Smooth muscle cell (in vitro differentiated cells): ENCODE results near the gene ERICH2. TPM values are rescaled to one million over a fixed set of nuclear protein-coding genes. Genes with fewer than 3 reads are reported as not detected.
"Not testable (repeated sequence)": the region's sequence is repeated elsewhere in the genome, so short reads cannot be mapped to it uniquely, and the experiment has no call there.

ENCODE experiments used
- DNase-seq: peaks from one replicate; lab custom pipeline; 2025; ENCODE audit not compliant: unreplicated experiment; lab: John Stamatoyannopoulos, UW
- H2AFZ ChIP-seq: fragments of 200-600 bp; sonication (generic); 2 replicates; pipeline ENCODE4 v1.6.0; 2016; ENCODE audit warnings: antibody characterized with exemption, low read depth, mild to moderate bottlenecking
- H3F3A ChIP-seq: fragments of 200-600 bp; sonication (generic); 2 replicates; pipeline ENCODE4 v1.6.0; 2017; ENCODE audit warnings: antibody characterized with exemption, low read depth
- H3K27ac ChIP-seq: fragments of 200-600 bp; sonication (generic); 2 replicates; pipeline ENCODE4 v1.5.1; 2016; ENCODE audit warnings: low read depth, mild to moderate bottlenecking
- H3K27me3 ChIP-seq: fragments of 200-600 bp; sonication (generic); 2 replicates; pipeline ENCODE4 v1.6.1; 2016; ENCODE audit warnings: low read depth, mild to moderate bottlenecking
- H3K36me3 ChIP-seq: fragments of 200-600 bp; sonication (generic); 2 replicates; pipeline ENCODE4 v1.5.1; 2016; ENCODE audit warnings: low read depth
- H3K4me1 ChIP-seq: fragments of 200-600 bp; sonication (generic); 2 replicates; pipeline ENCODE4 v1.5.1; 2016; ENCODE audit warnings: low read depth
- H3K4me2 ChIP-seq: fragments of 200-600 bp; sonication (generic); 2 replicates; pipeline ENCODE4 v1.6.0; 2016; ENCODE audit warnings: mild to moderate bottlenecking
- H3K4me3 ChIP-seq: fragments of 200-600 bp; sonication (generic); 2 replicates; pipeline ENCODE4 v1.5.1; 2016; ENCODE audit warnings: mild to moderate bottlenecking
- H3K79me2 ChIP-seq: fragments of 200-600 bp; sonication (generic); 2 replicates; pipeline ENCODE4 v1.6.0; 2016; ENCODE audit warnings: low read depth, mild to moderate bottlenecking
- H3K9ac ChIP-seq: fragments of 200-600 bp; sonication (generic); 2 replicates; pipeline ENCODE4 v1.6.0; 2016; ENCODE audit warnings: low read depth
- H3K9me3 ChIP-seq: fragments of 200-600 bp; sonication (generic); replicated peaks from 2 replicates; pipeline ENCODE4 v1.5.1; 2016; ENCODE audit warnings: low read depth
- H4K20me1 ChIP-seq: fragments of 200-600 bp; sonication (generic); 2 replicates; pipeline ENCODE4 v1.6.0; 2016; ENCODE audit warnings: low read depth
- WGBS: methylation state at CpG from one replicate; pipeline ENCODE4 v1.1.7; 2016; ENCODE audit warnings: low lambda C conversion rate; 5-methylcytosine and 5-hydroxymethylcytosine counted together
- polyA plus RNA-seq: library from polyadenylated mRNA; unstranded; fragments of >200 nt; fragmentation: Nextera tagmentation; extraction: Ambion mirVana; gene quantifications from 2 replicates; pipeline ENCODE4 v1.2.1, GENCODE V29; 2016
- total RNA-seq: library from RNA; depleted of rRNA; stranded (reverse); fragments of >200 nt; gene quantifications from 2 replicates; pipeline ENCODE4 v1.2.3, GENCODE V29; 2014
- TF ChIP-seq, protein P1 (sequence below): fragments of 200-600 bp; sonication (generic); IDR thresholded peaks from 2 replicates; pipeline ENCODE4 v1.5.1; 2017; ENCODE audit warnings: borderline replicate concordance, mild to moderate bottlenecking, antibody characterized with exemption; ENCODE audit not compliant: insufficient read depth, poor library complexity, severe bottlenecking

The ERICH2 gene
- total and polyA plus RNA-seq, 2 experiments from 2014 or later: 1.3 TPM; not detected in 1

DNA sequence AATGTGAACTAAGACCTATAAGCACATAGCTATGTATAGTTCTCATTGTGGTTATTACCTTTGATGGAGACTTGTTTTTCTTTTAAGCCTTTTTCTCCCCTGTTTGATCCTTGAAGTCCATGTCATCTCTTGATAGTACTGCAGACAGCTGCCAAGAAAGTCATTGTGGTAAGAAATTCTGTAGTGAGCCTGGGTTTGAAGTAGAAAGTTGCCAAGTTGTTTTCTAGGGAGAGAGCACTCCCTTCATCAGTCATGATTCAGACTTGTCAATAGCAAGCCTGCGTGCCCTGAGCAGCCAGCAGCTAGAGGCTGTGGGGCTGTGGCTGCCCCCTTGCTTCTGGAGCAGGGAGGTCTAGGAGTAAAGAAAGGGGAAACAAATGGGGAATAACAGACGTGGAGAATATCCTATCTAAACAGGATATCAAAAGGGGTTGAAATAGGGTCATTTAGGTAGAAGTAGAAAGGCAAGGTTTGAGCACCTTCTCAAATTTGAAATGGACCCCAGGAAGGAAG lies 46.7 kb upstream of the ERICH2 start:
- DNase-seq: no peak
- H3K4me2 ChIP-seq: no peak overlapping the region
- H3F3A ChIP-seq: no peaks in the 10 kb centered on the region
- no peaks in the 10 kb centered on the region for H3K79me2 ChIP-seq
- 49% methylated on average over 2 of the region's 2 CpGs for WGBS
- no peaks in the 10 kb centered on the region for H4K20me1 ChIP-seq
- no peaks in the 10 kb centered on the region for H3K9me3 ChIP-seq
- no peak overlapping the region for H2AFZ ChIP-seq
- H3K4me1 ChIP-seq: peaks cover 12% of the 10 kb centered on the region
- no peak overlapping the region for H3K4me3 ChIP-seq
- no peak overlapping the region for H3K27ac ChIP-seq
- H3K27me3 ChIP-seq: peaks cover 24% of the 10 kb centered on the region
- TF ChIP-seq, protein P1, sequence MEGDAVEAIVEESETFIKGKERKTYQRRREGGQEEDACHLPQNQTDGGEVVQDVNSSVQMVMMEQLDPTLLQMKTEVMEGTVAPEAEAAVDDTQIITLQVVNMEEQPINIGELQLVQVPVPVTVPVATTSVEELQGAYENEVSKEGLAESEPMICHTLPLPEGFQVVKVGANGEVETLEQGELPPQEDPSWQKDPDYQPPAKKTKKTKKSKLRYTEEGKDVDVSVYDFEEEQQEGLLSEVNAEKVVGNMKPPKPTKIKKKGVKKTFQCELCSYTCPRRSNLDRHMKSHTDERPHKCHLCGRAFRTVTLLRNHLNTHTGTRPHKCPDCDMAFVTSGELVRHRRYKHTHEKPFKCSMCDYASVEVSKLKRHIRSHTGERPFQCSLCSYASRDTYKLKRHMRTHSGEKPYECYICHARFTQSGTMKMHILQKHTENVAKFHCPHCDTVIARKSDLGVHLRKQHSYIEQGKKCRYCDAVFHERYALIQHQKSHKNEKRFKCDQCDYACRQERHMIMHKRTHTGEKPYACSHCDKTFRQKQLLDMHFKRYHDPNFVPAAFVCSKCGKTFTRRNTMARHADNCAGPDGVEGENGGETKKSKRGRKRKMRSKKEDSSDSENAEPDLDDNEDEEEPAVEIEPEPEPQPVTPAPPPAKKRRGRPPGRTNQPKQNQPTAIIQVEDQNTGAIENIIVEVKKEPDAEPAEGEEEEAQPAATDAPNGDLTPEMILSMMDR: no peak
- H3K9ac ChIP-seq: no peak overlapping the region
- no peaks in the 10 kb centered on the region for H3K36me3 ChIP-seq

DNA sequence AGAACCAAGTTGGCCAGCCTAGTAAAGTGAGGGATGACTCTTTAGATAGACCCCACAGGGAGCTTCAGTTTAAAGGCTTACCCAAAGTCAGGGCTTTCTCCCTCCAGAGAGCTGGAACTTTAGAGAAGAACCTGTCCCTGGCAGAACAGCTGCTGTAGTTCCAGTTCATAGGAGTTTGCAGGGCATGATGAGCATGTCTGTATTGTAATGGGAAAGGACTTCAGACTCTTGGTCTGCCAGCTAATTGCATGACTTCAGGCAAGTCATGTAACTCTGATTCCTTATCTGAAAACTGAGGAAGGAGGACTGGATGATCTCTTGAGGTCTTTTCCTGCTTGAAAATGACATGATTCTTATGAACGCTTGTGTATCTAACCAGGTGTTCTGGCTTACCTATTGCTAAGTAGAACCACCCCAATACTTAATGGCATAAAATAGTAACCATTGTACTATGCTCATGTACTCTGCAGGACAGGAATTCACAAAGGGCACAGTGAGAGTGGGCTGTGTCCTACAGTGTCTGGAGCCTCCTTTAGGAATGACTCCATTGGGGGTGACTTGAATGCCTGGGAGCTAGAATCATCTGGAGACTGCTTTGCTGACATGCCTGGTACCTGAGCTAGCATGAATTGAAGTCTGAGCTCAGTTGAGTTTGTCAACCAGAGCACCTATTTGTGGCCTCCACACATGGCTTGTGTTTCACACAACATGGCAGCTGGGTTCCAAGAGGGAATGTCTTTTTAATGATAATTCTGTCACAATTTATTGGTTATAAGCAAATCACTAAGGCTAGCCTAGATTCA lies 36.2 kb upstream of the ERICH2 start:
- no peak for DNase-seq
- H3K79me2 ChIP-seq: no peaks in the 10 kb centered on the region
- WGBS: 57% methylated on average over 1 of the region's 1 CpG
- H3K4me3 ChIP-seq: no peak overlapping the region
- no peaks in the 10 kb centered on the region for H3K4me1 ChIP-seq
- H3K9ac ChIP-seq: no peak overlapping the region
- H3K27ac ChIP-seq: no peak overlapping the region
- no peak overlapping the region for H3K4me2 ChIP-seq
- H3K27me3 ChIP-seq: no peaks in the 10 kb centered on the region
- H2AFZ ChIP-seq: no peak overlapping the region
- TF ChIP-seq, protein P1: no peak
- no peaks in the 10 kb centered on the region for H4K20me1 ChIP-seq
- no peaks in the 10 kb centered on the region for H3K9me3 ChIP-seq
- no peaks in the 10 kb centered on the region for H3K36me3 ChIP-seq
- no peaks in the 10 kb centered on the region for H3F3A ChIP-seq

DNA sequence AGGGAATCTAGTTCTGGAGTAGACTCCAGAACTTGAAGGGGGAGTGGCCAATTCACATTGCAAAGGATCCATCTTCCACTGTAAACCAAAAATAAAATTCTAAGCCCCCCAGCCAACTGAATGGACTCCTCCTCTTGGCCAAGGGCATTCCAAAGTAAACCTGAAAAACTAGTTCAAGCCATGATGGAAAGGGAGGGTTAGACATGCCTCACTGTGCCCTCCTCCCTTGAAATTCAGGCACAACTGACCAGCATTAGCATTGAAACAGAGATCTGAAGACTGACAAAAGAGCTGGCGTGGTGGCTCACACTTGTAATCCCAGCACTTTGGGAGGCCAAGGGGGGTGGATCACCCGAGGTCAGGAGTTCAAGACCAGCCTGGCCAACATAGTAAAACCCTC lies 35.6 kb upstream of the ERICH2 start:
- H4K20me1 ChIP-seq, H3K27me3 ChIP-seq, H3K79me2 ChIP-seq, DNase-seq, H3F3A ChIP-seq, H3K4me2 ChIP-seq, H3K4me3 ChIP-seq, H3K4me1 ChIP-seq, H3K36me3 ChIP-seq, H2AFZ ChIP-seq, H3K9ac ChIP-seq, H3K9me3 ChIP-seq, H3K27ac ChIP-seq: not testable (repeated sequence)
- WGBS: 87% methylated on average over 2 of the region's 2 CpGs

DNA sequence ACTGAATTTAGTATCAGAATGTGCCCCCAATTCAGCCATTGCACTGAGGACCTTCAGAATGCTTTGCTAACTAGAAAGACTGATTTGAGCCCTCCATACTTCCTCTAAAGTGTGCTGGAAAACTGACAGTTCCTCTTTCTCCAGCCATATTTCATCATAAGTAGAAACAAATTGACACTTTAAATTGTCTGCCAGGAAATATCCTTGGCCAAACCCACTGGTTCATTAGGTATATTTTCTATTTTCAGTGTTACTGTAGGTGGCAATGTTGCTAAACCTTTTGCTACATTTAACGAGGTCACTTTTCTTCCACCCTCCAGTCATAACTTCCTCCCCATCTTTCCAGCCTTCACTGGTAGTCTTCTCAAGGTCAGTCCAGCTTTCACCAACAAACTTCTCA lies 33.5 kb upstream of the ERICH2 start:
- H2AFZ ChIP-seq: no peak overlapping the region
- no peak for DNase-seq
- whole genome bisulfite sequencing: 61% methylated on average over 1 of the region's 1 CpG
- H3K9ac ChIP-seq: no peak overlapping the region
- no peak overlapping the region for H3K4me2 ChIP-seq
- no peaks in the 10 kb centered on the region for H3K9me3 ChIP-seq
- H3K4me1 ChIP-seq: no peaks in the 10 kb centered on the region
- H3K4me3 ChIP-seq: no peak overlapping the region
- H3K36me3 ChIP-seq: no peaks in the 10 kb centered on the region
- H3K27me3 ChIP-seq: no peaks in the 10 kb centered on the region
- no peak overlapping the region for H3K27ac ChIP-seq
- no peaks in the 10 kb centered on the region for H3K79me2 ChIP-seq
- TF ChIP-seq, protein P1: no peak
- H3F3A ChIP-seq: no peaks in the 10 kb centered on the region
- no peaks in the 10 kb centered on the region for H4K20me1 ChIP-seq
